ENCODE results near the gene SND1. TPM values are rescaled to one million over a fixed set of nuclear protein-coding genes. Genes with fewer than 3 reads are reported as not detected.
A peak's percentile ranks its signal among the peaks of the same experiment; 100 is the strongest.

SND1 gene
- total RNA-seq, 6 experiments from 2014 or later, result 217 to 259 (median 247) TPM

DNA sequence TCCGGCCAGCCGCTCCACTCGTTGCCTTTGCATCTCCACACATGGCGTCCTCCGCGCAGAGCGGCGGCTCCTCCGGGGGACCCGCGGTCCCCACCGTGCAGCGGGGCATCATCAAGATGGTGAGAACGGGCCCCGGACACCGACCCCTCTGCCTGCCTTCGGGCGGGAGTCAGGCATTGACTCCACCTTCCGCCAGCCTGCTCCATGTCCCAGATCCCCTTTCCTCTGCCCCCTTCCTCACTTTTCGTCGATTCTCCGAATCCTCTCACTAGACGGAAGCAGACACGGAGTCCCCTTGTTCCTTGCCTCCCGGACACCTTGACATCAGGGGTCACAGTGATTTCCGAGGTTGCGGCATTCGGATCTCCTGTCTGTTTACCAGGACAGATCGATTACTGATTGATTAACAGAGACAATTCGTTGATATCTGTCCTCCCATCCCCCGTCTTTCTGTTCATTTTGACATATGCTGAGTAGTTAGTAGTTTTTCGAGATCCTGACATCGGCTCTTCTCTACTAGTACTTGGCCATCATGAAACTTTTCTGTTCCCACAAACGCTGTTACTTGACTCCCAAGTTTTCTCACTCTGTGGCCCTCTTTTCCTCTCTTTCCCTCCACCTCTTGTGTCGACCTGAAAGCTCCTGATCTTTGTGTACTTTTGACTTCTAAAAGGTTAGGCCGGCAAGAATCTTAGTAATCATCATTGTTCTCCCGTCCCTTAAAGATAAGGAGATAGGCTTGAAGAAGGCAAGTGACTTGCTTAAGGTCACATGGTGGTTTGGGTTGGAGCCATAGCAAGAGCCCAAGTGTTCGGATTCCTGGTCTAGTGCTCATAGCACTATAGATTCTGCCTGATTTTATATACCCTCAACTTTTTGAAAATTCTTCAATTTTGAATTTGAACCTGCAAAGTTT lies 597 bp downstream of the SND1 start:
- TF ChIP-seq, protein P1, sequence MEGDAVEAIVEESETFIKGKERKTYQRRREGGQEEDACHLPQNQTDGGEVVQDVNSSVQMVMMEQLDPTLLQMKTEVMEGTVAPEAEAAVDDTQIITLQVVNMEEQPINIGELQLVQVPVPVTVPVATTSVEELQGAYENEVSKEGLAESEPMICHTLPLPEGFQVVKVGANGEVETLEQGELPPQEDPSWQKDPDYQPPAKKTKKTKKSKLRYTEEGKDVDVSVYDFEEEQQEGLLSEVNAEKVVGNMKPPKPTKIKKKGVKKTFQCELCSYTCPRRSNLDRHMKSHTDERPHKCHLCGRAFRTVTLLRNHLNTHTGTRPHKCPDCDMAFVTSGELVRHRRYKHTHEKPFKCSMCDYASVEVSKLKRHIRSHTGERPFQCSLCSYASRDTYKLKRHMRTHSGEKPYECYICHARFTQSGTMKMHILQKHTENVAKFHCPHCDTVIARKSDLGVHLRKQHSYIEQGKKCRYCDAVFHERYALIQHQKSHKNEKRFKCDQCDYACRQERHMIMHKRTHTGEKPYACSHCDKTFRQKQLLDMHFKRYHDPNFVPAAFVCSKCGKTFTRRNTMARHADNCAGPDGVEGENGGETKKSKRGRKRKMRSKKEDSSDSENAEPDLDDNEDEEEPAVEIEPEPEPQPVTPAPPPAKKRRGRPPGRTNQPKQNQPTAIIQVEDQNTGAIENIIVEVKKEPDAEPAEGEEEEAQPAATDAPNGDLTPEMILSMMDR (IDR thresholded peaks at IDR 0.05), result 0 out of 2 replicates have a peak, but pooled peaks have one; percentile 6
- H3K27ac Mint-ChIP-seq, result peak overlapping the region; percentile 98
- peaks cover 3% of the 10 kb centered on the region; the same call in 1 of the 2 replicates for H3K27me3 Mint-ChIP-seq (ENCODE audit: insufficient read depth)
- peak; percentile 58 for DNase-seq
- H3K4me3 Mint-ChIP-seq, result peak overlapping the region; percentile 93
- H3K4me1 Mint-ChIP-seq (ENCODE audit: low read depth), result peaks cover 43% of the 10 kb centered on the region
- H3K36me3 Mint-ChIP-seq (ENCODE audit: low read depth), result peaks cover 25% of the 10 kb centered on the region
- H3K9me3 Mint-ChIP-seq, result no peaks in the 10 kb centered on the region

DNA sequence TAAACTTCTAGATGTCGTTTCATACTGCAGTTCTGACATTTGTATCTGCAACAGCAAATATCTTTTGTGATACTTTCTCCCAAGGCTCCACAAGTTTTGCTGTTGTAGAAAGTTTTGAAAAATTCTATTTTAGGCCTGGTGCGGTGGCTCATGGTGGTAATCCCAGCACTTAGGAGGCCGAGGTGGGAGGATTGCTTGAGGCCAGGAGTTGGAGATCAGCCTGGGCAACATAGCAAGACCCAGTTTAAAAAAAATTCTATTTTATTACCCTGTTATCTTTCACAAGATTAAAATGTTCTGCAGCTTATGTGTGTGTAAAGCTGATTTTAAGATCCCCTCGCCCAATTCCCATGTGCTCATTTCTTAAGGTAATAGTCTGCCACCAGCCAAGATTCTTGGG lies 1.4 kb downstream of the SND1 start:
- H3K27ac Mint-ChIP-seq, result peak overlapping the region; percentile 98
- no peaks in the 10 kb centered on the region for H3K9me3 Mint-ChIP-seq
- H3K36me3 Mint-ChIP-seq (ENCODE audit: low read depth), result peaks cover 25% of the 10 kb centered on the region
- no peak for DNase-seq
- TF ChIP-seq, protein P1 (IDR thresholded peaks at IDR 0.05), result no peak
- peaks cover 3% of the 10 kb centered on the region; the same call in 1 of the 2 replicates for H3K27me3 Mint-ChIP-seq (ENCODE audit: insufficient read depth)
- H3K4me3 Mint-ChIP-seq, result peak overlapping the region; percentile 93
- H3K4me1 Mint-ChIP-seq (ENCODE audit: low read depth), result peaks cover 44% of the 10 kb centered on the region

DNA sequence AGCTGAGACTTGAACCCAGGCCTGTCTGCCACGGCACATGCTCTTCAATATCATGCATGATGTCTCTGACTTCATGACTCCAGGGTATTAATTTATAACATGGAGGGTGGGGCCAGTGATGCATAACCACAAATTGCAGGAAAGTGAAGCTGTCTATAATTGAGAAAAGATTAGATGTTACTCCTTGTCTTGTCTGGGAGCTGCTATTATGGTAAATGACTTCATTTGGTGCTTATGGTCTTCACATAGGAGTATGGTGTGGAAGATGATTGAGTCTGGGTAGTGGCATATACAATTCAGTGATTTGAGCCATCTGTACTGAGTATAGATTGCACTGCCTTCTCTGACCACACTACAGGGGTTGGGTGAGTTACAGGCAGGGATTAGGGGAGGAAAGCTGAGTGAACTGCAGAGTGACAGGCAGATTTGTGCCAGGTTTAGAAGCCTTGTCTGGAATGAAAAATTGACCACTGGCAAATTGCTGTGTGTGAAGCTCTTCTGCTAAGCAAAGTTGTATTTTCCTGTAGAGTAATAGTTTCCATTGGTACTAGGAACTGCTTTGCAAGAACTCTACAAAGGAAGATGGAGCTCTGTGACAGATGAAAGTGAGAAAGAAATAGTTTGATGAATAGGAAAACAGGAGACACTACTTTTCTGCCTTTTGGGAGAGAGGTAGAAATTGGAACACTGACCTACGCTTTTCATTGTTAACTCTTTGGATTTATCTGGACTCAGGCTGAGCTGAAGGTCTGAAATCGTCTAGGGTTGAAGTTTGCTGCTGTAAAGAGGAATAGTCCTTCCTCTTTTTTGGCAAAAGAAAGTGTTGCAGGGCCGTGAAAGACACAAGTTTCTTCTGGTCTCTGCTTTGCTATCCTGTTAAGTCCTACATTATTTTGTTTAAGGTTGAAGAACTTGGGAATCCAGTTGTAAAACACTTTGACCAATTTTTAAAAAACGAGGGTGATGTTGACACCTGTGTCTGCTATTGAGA lies 2.7 kb downstream of the SND1 start:
- H3K4me3 Mint-ChIP-seq, result peak overlapping the region; percentile 93
- TF ChIP-seq, protein P1 (IDR thresholded peaks at IDR 0.05), result no peak; the same call in 1 of the 2 replicates
- no peaks in the 10 kb centered on the region for H3K9me3 Mint-ChIP-seq
- H3K27ac Mint-ChIP-seq, result peak overlapping the region; percentile 52
- H3K4me1 Mint-ChIP-seq (ENCODE audit: low read depth), result peaks cover 57% of the 10 kb centered on the region
- H3K36me3 Mint-ChIP-seq (ENCODE audit: low read depth), result peaks cover 25% of the 10 kb centered on the region
- no peak for DNase-seq
- H3K27me3 Mint-ChIP-seq (ENCODE audit: insufficient read depth), result peaks cover 3% of the 10 kb centered on the region; the same call in 1 of the 2 replicates

DNA sequence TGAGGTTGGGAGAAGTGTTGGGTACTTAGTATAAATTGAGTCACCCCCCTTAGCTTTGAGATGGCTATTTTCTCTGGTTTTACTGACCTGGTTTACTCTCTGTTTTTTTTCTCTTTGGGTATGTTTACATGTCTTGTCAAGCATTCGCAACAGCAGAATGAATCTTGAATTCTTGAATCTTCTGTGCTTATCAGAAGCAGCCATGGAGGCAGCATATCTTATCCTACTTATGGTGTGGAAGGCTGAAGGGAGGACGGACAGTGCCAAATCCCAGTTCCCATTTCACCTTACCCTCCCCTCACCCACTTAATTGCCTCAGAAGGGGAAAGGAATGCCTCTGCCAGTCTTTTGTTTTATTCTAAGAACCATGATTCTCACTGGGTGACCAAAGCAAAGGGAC lies 3.7 kb downstream of the SND1 start:
- peaks cover 67% of the 10 kb centered on the region for H3K4me1 Mint-ChIP-seq (ENCODE audit: low read depth)
- H3K4me3 Mint-ChIP-seq, result peak overlapping the region; percentile 93; the same call in 1 of the 2 replicates
- H3K36me3 Mint-ChIP-seq (ENCODE audit: low read depth), result peaks cover 25% of the 10 kb centered on the region
- H3K27ac Mint-ChIP-seq, result 0 out of 2 replicates have a peak overlapping the region, but pooled peaks have one; percentile 5
- TF ChIP-seq, protein P1 (IDR thresholded peaks at IDR 0.05), result no peak
- DNase-seq, result no peak
- H3K9me3 Mint-ChIP-seq, result no peaks in the 10 kb centered on the region
- H3K27me3 Mint-ChIP-seq (ENCODE audit: insufficient read depth), result peaks cover 3% of the 10 kb centered on the region; the same call in 1 of the 2 replicates

DNA sequence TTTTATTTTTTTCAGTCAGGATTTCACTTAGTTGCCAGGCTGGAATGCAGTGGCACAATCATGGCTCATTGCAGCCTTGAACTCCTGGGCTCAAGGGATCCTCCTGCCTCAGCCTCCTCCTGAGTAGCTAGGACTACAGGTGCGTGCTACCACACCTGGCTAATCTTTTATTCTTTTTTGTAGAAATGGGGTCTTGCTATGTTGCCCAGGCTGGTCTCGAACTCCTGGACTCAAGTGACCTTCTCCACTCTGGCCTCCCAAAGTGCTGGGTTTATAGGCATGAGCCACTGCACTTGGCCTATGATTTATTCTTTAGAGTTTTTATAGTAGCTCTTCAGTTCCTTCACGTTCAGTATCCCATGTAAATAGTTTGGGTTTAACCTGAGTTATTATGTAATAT lies 5.5 kb downstream of the SND1 start:
- no peak overlapping the region for H3K4me3 Mint-ChIP-seq

More for the DNA sequence above, 5.5 kb downstream of the SND1 start:
- no peak for DNase-seq
- TF ChIP-seq, protein P1 (IDR thresholded peaks at IDR 0.05), result no peak
- H3K9me3 Mint-ChIP-seq, result no peaks in the 10 kb centered on the region
- no peak overlapping the region for H3K27ac Mint-ChIP-seq
- H3K27me3 Mint-ChIP-seq (ENCODE audit: insufficient read depth), result peaks cover 1% of the 10 kb centered on the region; the same call in 1 of the 2 replicates
- H3K36me3 Mint-ChIP-seq (ENCODE audit: low read depth), result peaks cover 31% of the 10 kb centered on the region
- H3K4me1 Mint-ChIP-seq (ENCODE audit: low read depth), result peaks cover 74% of the 10 kb centered on the region
